Activated naive CD4-positive, alpha-beta T cell treated with anti-CD3 and anti-CD28 coated beads, Interleukin-2, amount 10 ng/mL, durations not matched to agents 5 hours and 36 hours (primary cell): Measurements from ENCODE around the gene SOX4. TPM values are rescaled to one million over a fixed set of nuclear protein-coding genes. Genes with fewer than 3 reads are reported as not detected.

ENCODE experiments used
- total RNA-seq, 2 experiments: library from RNA; stranded (reverse); gene quantifications; one replicate each; pipeline ENCODE4 v1.2.3, GENCODE V29; 2021

The SOX4 gene
- total RNA-seq = under 1 TPM; 0.58 to 0.66 TPM

GRCh38 chr6:21593412-21593926 is at the start of gene SOX4:
TSS of gene SOX4 (plus strand) at chr6:21593751. CDS start at chr6:21594535, 784 bp downstream.

